K562 (cell line): Measurements from ENCODE around the gene RYR3. TPM values are rescaled to one million over a fixed set of nuclear protein-coding genes. Genes with fewer than 3 reads are reported as not detected.

Experiments used
- ATAC-seq: fragments of 200-7000 bp; cut with Tn5 transposase; 3 replicates; pipeline ENCODE4 v1.9.1; 2020; ENCODE audit warnings: moderate library complexity
- BruUV-seq: library from RNA; stranded (reverse); fragments of 400-500 nt; replicated peaks from 2 replicates; lab custom pipeline; 2021; lab: Mats Ljungman, UMichigan
- CTCF ChIA-PET: fragments of 300-600 bp; formaldehyde crosslinking; extraction: SDS; loops from one replicate; lab custom pipeline; 2021; ENCODE audit warnings: low intra/inter-chr PET ratio; lab: Yijun Ruan, JAX
- POLR2A ChIA-PET: fragments of 300-600, 350-650 bp; sonication (Branson Sonifier 250); formaldehyde crosslinking; extraction: SDS; loops from one replicate; lab custom pipeline; 2021; ENCODE audit warnings: antibody characterized with exemption, inconsistent platforms; lab: Yijun Ruan, JAX
- DNase-seq, 4 experiments: peaks; one replicate each; pipeline versions ENCODE4 v3.0.0 to v3.0.0-alpha.2; 2011 to 2018; ENCODE audit warnings: low spot score in 3 of 4, mixed read lengths in 3 of 4; ENCODE audit errors: extremely low read depth in 1 of 4
- FAIRE-seq: peaks from 2 replicates; lab custom pipeline; 2011; peaks lifted over from hg19 to GRCh38; lab: Jason Lieb, UNC
- H2AFZ ChIP-seq: 2 replicates; pipeline ENCODE4 v1.6.0; 2011; ENCODE audit warnings: low read depth, low read length, control low read depth, inconsistent platforms
- H3K27ac ChIP-seq: fragments of 200-600 bp; 3 replicates; pipeline ENCODE4 v1.8.0; 2011; ENCODE audit warnings: low read depth, mild to moderate bottlenecking, control low read depth, inconsistent platforms, low read length, moderate library complexity, mixed read lengths; ENCODE audit errors: extremely low read depth
- H3K27me3 ChIP-seq, 2 experiments: fragments of 300-600 bp in 1 of 2; 2 replicates in 1 of 2; 3 replicates in 1 of 2; pipeline versions ENCODE4 v1.6.0 to v1.8.0; 2011; ENCODE audit warnings: inconsistent platforms in 2 of 2, low read length in 2 of 2, mild to moderate bottlenecking in 1 of 2, mixed read lengths in 1 of 2, moderate library complexity in 1 of 2; ENCODE audit not compliant: control insufficient read depth in 2 of 2, insufficient read depth in 2 of 2
- H3K36me3 ChIP-seq: fragments of 300-600 bp; 3 replicates; pipeline ENCODE4 v1.8.0; 2011; ENCODE audit warnings: mild to moderate bottlenecking, low read length, inconsistent platforms; ENCODE audit not compliant: control insufficient read depth, insufficient read depth
- H3K4me1 ChIP-seq, 2 experiments: fragments of 200-600 bp in 1 of 2; replicated peaks in 1 of 2; 2 replicates in 1 of 2; 3 replicates in 1 of 2; pipeline versions ENCODE4 v1.5.1 to v1.8.0; 2011; ENCODE audit warnings: inconsistent platforms in 2 of 2, low read length in 2 of 2, mild to moderate bottlenecking in 1 of 2, mixed read lengths in 1 of 2, moderate library complexity in 1 of 2; ENCODE audit not compliant: control insufficient read depth in 2 of 2, insufficient read depth in 2 of 2
- H3K4me2 ChIP-seq: 2 replicates; pipeline ENCODE4 v1.6.1; 2011; ENCODE audit warnings: low read length, control low read depth, inconsistent platforms, mixed read lengths; ENCODE audit not compliant: insufficient read depth
- H3K4me3 ChIP-seq: fragments of 200-600 bp; sonication (generic), shearing (Covaris generic); 2 replicates; pipeline ENCODE4 v1.5.1; 2016; ENCODE audit warnings: control low read depth, inconsistent platforms
- H3K79me2 ChIP-seq: fragments of 200-600 bp; 3 replicates; pipeline ENCODE4 v1.8.0; 2011; ENCODE audit warnings: low read length, inconsistent platforms; ENCODE audit not compliant: control insufficient read depth, insufficient read depth
- H3K9ac ChIP-seq, 2 experiments: 2 replicates each; pipeline versions ENCODE4 v1.6.0 to v1.6.1; 2011; ENCODE audit warnings: low read depth in 2 of 2, low read length in 2 of 2, control low read depth in 1 of 2, inconsistent platforms in 1 of 2, mild to moderate bottlenecking in 1 of 2, mixed read lengths in 1 of 2; ENCODE audit not compliant: insufficient read depth in 1 of 2
- H3K9me1 ChIP-seq: one replicate; pipeline ENCODE4 v1.6.0; 2011; ENCODE audit warnings: inconsistent platforms, mild to moderate bottlenecking, low read length, moderate library complexity; ENCODE audit not compliant: control insufficient read depth, insufficient read depth
- H3K9me3 ChIP-seq: replicated peaks from 2 replicates; pipeline ENCODE4 v1.5.1; 2011; ENCODE audit warnings: low read depth, low read length, inconsistent platforms; ENCODE audit not compliant: control insufficient read depth, insufficient read depth
- H4K20me1 ChIP-seq: replicated peaks from 2 replicates; pipeline ENCODE4 v1.6.1; 2011; ENCODE audit warnings: low read length, inconsistent platforms, mixed read lengths; ENCODE audit not compliant: control insufficient read depth, insufficient read depth
- ARID2 ChIP-seq: fragments of 450-650 bp; IDR thresholded peaks from 2 replicates; pipeline ENCODE4 v1.6.1; 2017; ENCODE audit warnings: antibody characterized with exemption, mild to moderate bottlenecking
- EP300 ChIP-seq: IDR thresholded peaks from 2 replicates; pipeline ENCODE4 v1.6.1; 2012; ENCODE audit warnings: low read length, improper control_type of control experiment
- EZH2 ChIP-seq: IDR thresholded peaks from 2 replicates; pipeline ENCODE4 v1.6.1; 2012; ENCODE audit warnings: low read depth, mild to moderate bottlenecking, inconsistent platforms, low read length, borderline replicate concordance
- HIVEP1 ChIP-seq: fragments of 250-450 bp; sonication (Bioruptor Pico); IDR thresholded peaks from 2 replicates; pipeline ENCODE4 v1.4.0; 2020; ENCODE audit warnings: mild to moderate bottlenecking
- MAFK ChIP-seq: IDR thresholded peaks from 2 replicates; pipeline ENCODE4 v1.6.1; 2011; ENCODE audit warnings: low read length, improper control_type of control experiment
- MBD2 ChIP-seq: sonication (generic); IDR thresholded peaks from 2 replicates; pipeline ENCODE4 v1.6.1; 2016; ENCODE audit warnings: low read depth, borderline replicate concordance
- NR2C1 ChIP-seq, 2 experiments: fragments of 450-650 bp; IDR thresholded peaks; 2 replicates each; pipeline ENCODE4 v1.6.1; 2017; ENCODE audit warnings: mild to moderate bottlenecking in 2 of 2, antibody characterized with exemption in 1 of 2, inconsistent platforms in 1 of 2, missing compliant biosample characterization in 1 of 2, missing genetic modification characterization in 1 of 2
- NR3C1 ChIP-seq: sonication (generic); formaldehyde crosslinking; IDR thresholded peaks from 2 replicates; pipeline ENCODE4 v1.8.1; 2022; ENCODE audit warnings: missing genetic modification reagents
- POLR3A ChIP-seq: IDR thresholded peaks from 2 replicates; pipeline ENCODE4 v1.6.1; 2011; ENCODE audit warnings: borderline replicate concordance, mild to moderate bottlenecking, moderate library complexity; ENCODE audit not compliant: insufficient read length, insufficient read depth; ENCODE audit errors: extremely low read depth
- PRMT5 ChIP-seq: sonication (generic); formaldehyde crosslinking; IDR thresholded peaks from 2 replicates; pipeline ENCODE4 v1.5.0; 2020; ENCODE audit warnings: missing genetic modification reagents
- SMAD2 ChIP-seq: fragments of 150-350 bp; IDR thresholded peaks from 2 replicates; pipeline ENCODE4 v1.6.1; 2014; ENCODE audit warnings: low read depth, mild to moderate bottlenecking, low read length
- TCFL5 ChIP-seq: fragments of 250-450 bp; sonication (Bioruptor Pico); conservative IDR thresholded peaks from 2 replicates; pipeline ENCODE4 v1.6.1; 2021; ENCODE audit warnings: mild to moderate bottlenecking, moderate library complexity, matching md5 sums
- TOE1 ChIP-seq, 2 experiments: fragments of 450-650 bp in 1 of 2; sonication (generic) in 1 of 2; formaldehyde crosslinking in 1 of 2; IDR thresholded peaks; 2 replicates each; pipeline versions ENCODE4 v1.7.1 to v1.8.0; 2016 to 2022; ENCODE audit warnings: borderline replicate concordance in 2 of 2, mild to moderate bottlenecking in 2 of 2, antibody characterized with exemption in 1 of 2, inconsistent platforms in 1 of 2, low read depth in 1 of 2, missing genetic modification reagents in 1 of 2, moderate library complexity in 1 of 2
- ZNF445 ChIP-seq: fragments of 250-450 bp; sonication (Bioruptor Pico); IDR thresholded peaks from 2 replicates; pipeline ENCODE4 v1.4.0; 2020; ENCODE audit warnings: low read depth, mild to moderate bottlenecking, moderate library complexity
- ZNF512 ChIP-seq: IDR thresholded peaks from 2 replicates; pipeline ENCODE4 v1.6.1; 2016; ENCODE audit warnings: missing genetic modification characterization, missing compliant biosample characterization
- ZNF644 ChIP-seq: fragments of 200-800 bp; sonication (Bioruptor generic); IDR thresholded peaks from 2 replicates; pipeline ENCODE4 v1.6.1; 2016; ENCODE audit warnings: low read depth, missing genetic modification characterization, missing compliant biosample characterization
- WGBS: fragments of 100-300 bp; shearing (Covaris generic); methylation state at CpG from one replicate; pipeline ENCODE4 v1.1.6; 2016; ENCODE audit warnings: low coverage, mixed read lengths; ENCODE audit not compliant: insufficient coverage; ENCODE audit errors: missing lambda C conversion rate; 5-methylcytosine and 5-hydroxymethylcytosine counted together
- in situ Hi-C: fragments of 300-500 bp; cut with MboI; formaldehyde crosslinking; loops from 4 replicates; pipeline ENCODE4 v1.15.0; 2018; ENCODE audit warnings: inconsistent platforms, mixed read lengths
- intact Hi-C: fragments of 100-400 bp; cut with micrococcal nuclease; formaldehyde crosslinking; loops from 2 replicates; pipeline ENCODE4 v1.14.2; 2022
- polyA plus RNA-seq, 8 experiments: library from polyadenylated mRNA; depleted of rRNA in 4 of 8; stranded (reverse) in 5 of 8; unstranded in 3 of 8; fragments of >200 nt; fragmentation: Nextera tagmentation in 2 of 8; fragmentation: Illumina TruSeq in 1 of 8; extraction: Ambion mirVana in 2 of 8; extraction: Trizol in 1 of 8; gene quantifications; 2 replicates each; pipeline versions ENCODE4 v1.2.1 to v1.2.3, GENCODE V29; 2011 to 2014; ENCODE audit warnings: inconsistent platforms in 1 of 8, missing spikeins in 1 of 8
- total RNA-seq, 7 experiments: library from RNA; depleted of rRNA in 6 of 7; stranded (reverse); fragments of >200 nt in 6 of 7; fragmentation: Illumina TruSeq in 2 of 7; extraction: Trizol in 2 of 7; gene quantifications; 2 replicates each; pipeline versions ENCODE4 v1.2.1 to v1.2.3, GENCODE V29; 2011 to 2021; ENCODE audit warnings: low replicate concordance in 1 of 7
- TF ChIP-seq, protein P1 (sequence below): sonication (generic); formaldehyde crosslinking; IDR thresholded peaks from 2 replicates; pipeline ENCODE4 v1.9.0; 2022; ENCODE audit warnings: mild to moderate bottlenecking, missing genetic modification reagents
- TF ChIP-seq, protein P2 (sequence below), 3 experiments: fragments of 200-800 bp in 1 of 3; sonication (Bioruptor generic) in 1 of 3; sonication (generic) in 1 of 3; formaldehyde crosslinking in 1 of 3; IDR thresholded peaks; 2 replicates each; pipeline versions ENCODE4 v1.6.1 to v1.8.0; 2016 to 2022; ENCODE audit warnings: mild to moderate bottlenecking in 2 of 3, missing compliant biosample characterization in 2 of 3, missing genetic modification characterization in 2 of 3, missing genetic modification reagents in 1 of 3

The RYR3 gene
- total and polyA plus RNA-seq, 9 of the 15 experiments (the other 6 are each of a cell fraction or from before 2014, with no cell fraction given), result 0.04 TPM; not detected in 8

- TF ChIP-seq, protein P1, sequence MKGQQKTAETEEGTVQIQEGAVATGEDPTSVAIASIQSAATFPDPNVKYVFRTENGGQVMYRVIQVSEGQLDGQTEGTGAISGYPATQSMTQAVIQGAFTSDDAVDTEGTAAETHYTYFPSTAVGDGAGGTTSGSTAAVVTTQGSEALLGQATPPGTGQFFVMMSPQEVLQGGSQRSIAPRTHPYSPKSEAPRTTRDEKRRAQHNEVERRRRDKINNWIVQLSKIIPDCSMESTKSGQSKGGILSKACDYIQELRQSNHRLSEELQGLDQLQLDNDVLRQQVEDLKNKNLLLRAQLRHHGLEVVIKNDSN (CRISPR knock-in tag), result no peak
- TF ChIP-seq ZNF644 (tag) (no peak), NR3C1 (no peak), EZH2 (no peak), POLR3A (no peak)
Observed at GRCh38 chr15:33448151-33448550, 137.4 kb downstream of the RYR3 start (continued).

DNA sequence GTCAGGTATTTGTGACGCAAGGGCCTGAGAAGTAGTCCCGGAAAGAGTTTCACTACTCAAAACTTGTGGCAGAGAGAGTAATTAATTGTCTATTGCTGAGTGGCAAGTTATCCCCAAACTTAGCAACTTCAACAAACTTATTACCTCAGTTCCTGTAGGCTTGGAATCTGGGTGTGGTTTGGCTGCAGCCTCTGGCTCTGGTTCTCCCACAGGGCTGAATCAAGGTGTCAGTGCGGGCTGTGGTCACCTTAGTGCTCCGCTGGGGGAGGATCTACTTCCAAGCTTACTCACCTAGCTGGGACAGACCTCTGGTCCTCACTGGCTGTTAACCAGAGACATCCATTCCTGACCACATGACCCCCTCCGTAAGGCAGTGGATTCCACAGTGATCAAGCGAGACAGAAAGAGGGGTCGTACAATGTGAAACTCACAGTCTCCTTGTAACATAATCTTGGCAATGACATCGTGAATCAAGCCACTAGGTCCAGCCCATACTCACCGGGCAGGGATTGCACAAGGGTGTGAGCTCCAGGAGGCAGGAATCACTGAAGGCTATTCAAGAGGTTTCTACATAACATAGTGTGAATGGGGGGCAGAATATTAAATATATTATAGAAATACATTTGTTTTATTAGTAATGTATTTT lies 138.3 kb downstream of the RYR3 start:
- ATAC-seq (no peak), FAIRE-seq (no peak), DNase-seq (no peak)
- CTCF ChIA-PET, result no interaction called here
- in situ Hi-C loops (no loop called here), intact Hi-C loops (no loop called here)
- no peaks in the 10 kb centered on the region for H4K20me1 ChIP-seq
- H3K4me1 ChIP-seq, result no peaks in the 10 kb centered on the region; a peak in 1 of 5 replicates
- H3K9me1 ChIP-seq, result no peaks in the 10 kb centered on the region
- no peak overlapping the region for H3K4me2 ChIP-seq
- no peak overlapping the region for H2AFZ ChIP-seq
- no peak overlapping the region for H3K9ac ChIP-seq
- H3K27me3 ChIP-seq, result no peaks in the 10 kb centered on the region; a peak in 1 of 5 replicates
- no TSS peak for BruUV-seq
- no peaks in the 10 kb centered on the region for H3K9me3 ChIP-seq
- H3K79me2 ChIP-seq, result no peaks in the 10 kb centered on the region
- WGBS, result 1% methylated on average over 9 of the region's 9 CpGs
- no peak overlapping the region for H3K27ac ChIP-seq
- POLR2A ChIA-PET, result no interaction called here
- H3K4me3 ChIP-seq, result no peak overlapping the region
- H3K36me3 ChIP-seq, result no peaks in the 10 kb centered on the region
- TF ChIP-seq NR2C1 (IDR thresholded peaks at IDR 0.05) (no peak), NR2C1 (tag; IDR thresholded peaks at IDR 0.05) (no peak), ZNF445 (CRISPR knock-in tag) (no peak), ARID2 (no peak), PRMT5 (no peak), MAFK (no peak), ZNF512 (tag) (no peak), TCFL5 (CRISPR knock-in tag) (no peak), EP300 (no peak), SMAD2 (no peak), HIVEP1 (CRISPR knock-in tag) (no peak), MBD2 (no peak), TOE1 (IDR thresholded peaks at IDR 0.05; ENCODE audit: borderline replicate concordance) (no peak), TOE1 (CRISPR knock-in tag; IDR thresholded peaks at IDR 0.05; ENCODE audit: borderline replicate concordance, low read depth) (no peak)
- TF ChIP-seq, protein P2, sequence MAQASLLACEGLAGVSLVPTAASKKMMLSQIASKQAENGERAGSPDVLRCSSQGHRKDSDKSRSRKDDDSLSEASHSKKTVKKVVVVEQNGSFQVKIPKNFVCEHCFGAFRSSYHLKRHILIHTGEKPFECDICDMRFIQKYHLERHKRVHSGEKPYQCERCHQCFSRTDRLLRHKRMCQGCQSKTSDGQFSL (CRISPR knock-in tag; IDR thresholded peaks at IDR 0.05), result no peak
- TF ChIP-seq, protein P2 (tag; IDR thresholded peaks at IDR 0.05), result no peak
